ENCODE measurements around the gene AGFG2.

GRCh38 chr7:100573691-100574361, 34.8 kb downstream of the AGFG2 start, which contains the start of gene SAP25:
- TF ChIP-seq CTCF (IDR thresholded peaks at IDR 0.05) (no peak), POLR2A (IDR thresholded peaks at IDR 0.05) (no peak)

Measured in lower leg skin (tissue), 3 donors.